ENCODE results near the gene NARS2.

Gene NARS2

DNA sequence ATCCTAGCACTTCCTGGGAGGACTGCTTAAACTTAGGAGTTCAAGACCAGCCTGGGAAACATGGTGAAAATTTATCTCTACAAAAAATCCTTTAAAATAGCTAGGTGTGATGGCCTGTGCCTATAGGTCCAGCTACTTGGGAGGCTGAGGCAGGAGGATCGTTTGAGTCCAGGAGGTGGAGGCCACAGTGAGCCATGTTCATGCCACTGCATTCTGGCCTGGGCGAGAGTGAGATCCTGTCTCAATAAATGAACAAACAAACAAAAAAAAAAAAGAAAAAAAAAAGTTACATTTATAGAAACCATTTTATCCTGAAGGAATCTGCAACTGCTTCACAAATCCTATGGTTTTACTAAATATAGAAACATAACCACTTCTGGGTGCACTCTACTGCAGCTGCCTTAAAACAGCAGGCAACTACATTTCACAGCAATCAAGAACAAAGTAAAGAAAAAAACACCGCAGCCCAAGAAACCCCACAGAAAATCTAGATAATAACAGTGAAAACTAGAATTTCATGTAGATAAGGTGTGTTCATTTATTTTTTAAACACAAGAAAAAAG, 81.2 kb downstream of the NARS2 start:
- no peaks in the 10 kb centered on the region for H3K9me3 ChIP-seq
- H3K4me3 ChIP-seq (ENCODE audit: low read depth in 1 of 2, low read length in 1 of 2) = no peak overlapping the region
- no peaks in the 10 kb centered on the region for H3K4me1 ChIP-seq (ENCODE audit: control insufficient read depth in 1 of 2, insufficient read depth in 1 of 2, low read depth in 1 of 2, low read length in 1 of 2)
- H3K27me3 ChIP-seq = no peaks in the 10 kb centered on the region
- TF ChIP-seq, protein P1, sequence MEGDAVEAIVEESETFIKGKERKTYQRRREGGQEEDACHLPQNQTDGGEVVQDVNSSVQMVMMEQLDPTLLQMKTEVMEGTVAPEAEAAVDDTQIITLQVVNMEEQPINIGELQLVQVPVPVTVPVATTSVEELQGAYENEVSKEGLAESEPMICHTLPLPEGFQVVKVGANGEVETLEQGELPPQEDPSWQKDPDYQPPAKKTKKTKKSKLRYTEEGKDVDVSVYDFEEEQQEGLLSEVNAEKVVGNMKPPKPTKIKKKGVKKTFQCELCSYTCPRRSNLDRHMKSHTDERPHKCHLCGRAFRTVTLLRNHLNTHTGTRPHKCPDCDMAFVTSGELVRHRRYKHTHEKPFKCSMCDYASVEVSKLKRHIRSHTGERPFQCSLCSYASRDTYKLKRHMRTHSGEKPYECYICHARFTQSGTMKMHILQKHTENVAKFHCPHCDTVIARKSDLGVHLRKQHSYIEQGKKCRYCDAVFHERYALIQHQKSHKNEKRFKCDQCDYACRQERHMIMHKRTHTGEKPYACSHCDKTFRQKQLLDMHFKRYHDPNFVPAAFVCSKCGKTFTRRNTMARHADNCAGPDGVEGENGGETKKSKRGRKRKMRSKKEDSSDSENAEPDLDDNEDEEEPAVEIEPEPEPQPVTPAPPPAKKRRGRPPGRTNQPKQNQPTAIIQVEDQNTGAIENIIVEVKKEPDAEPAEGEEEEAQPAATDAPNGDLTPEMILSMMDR (IDR thresholded peaks at IDR 0.05) = no peak
- no peaks in the 10 kb centered on the region for H3K36me3 ChIP-seq
- H3K27ac ChIP-seq = no peak overlapping the region

DNA sequence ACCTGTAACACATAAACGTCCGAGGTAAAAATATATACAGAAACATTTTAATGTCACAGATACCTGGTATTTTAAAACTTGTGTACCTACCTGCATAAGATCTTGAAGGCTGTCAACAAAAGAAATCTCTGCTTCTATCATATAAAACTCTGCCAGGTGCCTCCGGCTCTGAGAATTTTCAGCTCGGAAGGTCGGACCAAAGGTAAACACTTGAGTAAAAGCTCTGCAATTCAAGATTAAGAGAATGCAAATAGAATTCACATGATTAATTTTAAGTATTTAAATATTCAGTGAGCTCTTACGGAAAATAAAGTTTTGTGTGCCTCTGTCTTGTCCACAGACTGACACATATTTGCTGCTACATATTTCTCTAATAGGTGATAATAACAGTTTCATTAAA, 81.7 kb downstream of the NARS2 start:
- Histone ChIP-seq H3K4me1 (ENCODE audit: control insufficient read depth in 1 of 2, insufficient read depth in 1 of 2, low read depth in 1 of 2, low read length in 1 of 2) (no peaks in the 10 kb centered on the region), H3K27me3 (no peaks in the 10 kb centered on the region), H3K27ac (no peak overlapping the region), H3K4me3 (ENCODE audit: low read depth in 1 of 2, low read length in 1 of 2) (no peak overlapping the region), H3K36me3 (no peaks in the 10 kb centered on the region), H3K9me3 (no peaks in the 10 kb centered on the region)
- TF ChIP-seq, protein P1 (IDR thresholded peaks at IDR 0.05) = no peak

DNA sequence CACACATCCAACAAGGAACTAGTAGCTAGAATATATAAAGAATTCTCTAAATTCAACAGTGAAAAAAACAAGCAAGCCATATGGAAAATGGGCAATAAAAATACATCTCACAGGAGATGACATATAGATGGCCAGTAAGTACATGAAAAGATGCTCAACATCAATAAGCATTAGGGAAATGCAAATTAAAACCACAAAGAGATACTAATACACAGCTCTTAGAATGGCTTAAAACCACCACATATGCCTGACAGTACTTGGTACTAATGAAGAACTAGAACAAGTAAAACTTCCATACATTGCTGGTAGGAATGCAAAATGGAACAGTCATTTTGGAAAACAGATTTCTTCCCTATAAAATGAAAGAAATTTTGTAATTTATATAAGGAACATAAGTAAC, 85.5 kb downstream of the NARS2 start:
- H3K4me1 ChIP-seq (ENCODE audit: control insufficient read depth in 1 of 2, insufficient read depth in 1 of 2, low read depth in 1 of 2, low read length in 1 of 2) = no peaks in the 10 kb centered on the region
- TF ChIP-seq, protein P1 (IDR thresholded peaks at IDR 0.05) = no peak
- H3K27me3 ChIP-seq = no peaks in the 10 kb centered on the region

DNA sequence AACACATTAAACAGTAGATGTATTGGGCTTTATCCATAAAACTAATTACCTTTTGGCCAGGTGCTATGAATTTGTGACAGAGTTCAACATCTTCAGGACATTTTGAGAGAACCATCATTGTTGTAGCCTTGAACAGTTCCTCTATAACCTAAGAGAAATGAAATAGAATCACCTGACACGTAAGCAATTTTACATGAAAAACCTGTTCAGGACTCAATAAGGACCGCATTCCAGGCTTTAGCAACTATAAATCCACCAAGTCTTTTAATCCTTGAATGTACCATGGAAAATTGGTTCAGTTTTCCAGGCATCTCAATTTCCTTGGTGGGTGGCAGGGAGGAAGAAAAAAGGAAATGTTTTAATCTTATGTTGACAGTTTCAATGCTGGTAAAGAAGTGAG, 96.1 kb downstream of the NARS2 start:
- Histone ChIP-seq H3K27me3 (no peaks in the 10 kb centered on the region), H3K27ac (no peak overlapping the region), H3K9me3 (no peaks in the 10 kb centered on the region), H3K36me3 (no peaks in the 10 kb centered on the region), H3K4me1 (ENCODE audit: control insufficient read depth in 1 of 2, insufficient read depth in 1 of 2, low read depth in 1 of 2, low read length in 1 of 2) (no peaks in the 10 kb centered on the region), H3K4me3 (ENCODE audit: low read depth in 1 of 2, low read length in 1 of 2) (no peak overlapping the region)
- TF ChIP-seq, protein P1 (IDR thresholded peaks at IDR 0.05) = no peak

More for the DNA sequence above, 85.5 kb downstream of the NARS2 start:
- H3K9me3 ChIP-seq = no peaks in the 10 kb centered on the region
- H3K4me3 ChIP-seq (ENCODE audit: low read depth in 1 of 2, low read length in 1 of 2) = no peak overlapping the region
- H3K27ac ChIP-seq = no peak overlapping the region
- no peaks in the 10 kb centered on the region for H3K36me3 ChIP-seq

DNA sequence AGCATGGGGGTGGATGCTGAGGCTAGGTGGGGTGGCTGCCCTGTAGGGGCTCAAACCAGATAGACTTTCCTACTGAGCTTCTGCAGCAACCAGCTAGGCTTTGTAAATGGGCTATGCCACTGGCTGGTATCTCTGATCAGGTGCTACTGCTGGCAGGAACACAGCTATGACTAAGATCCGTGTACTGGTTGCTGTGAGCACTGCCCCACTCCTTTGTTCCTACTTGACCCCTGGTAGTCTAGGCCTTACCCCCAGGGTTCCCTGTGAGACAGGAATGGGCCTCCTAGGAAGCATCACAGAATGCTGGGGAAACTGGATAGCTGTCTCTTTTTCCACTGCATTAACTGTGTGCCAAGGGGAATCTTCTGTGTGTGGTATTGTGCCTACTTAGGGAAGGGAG, 98.6 kb downstream of the NARS2 start:
- H3K4me3 ChIP-seq (ENCODE audit: low read depth in 1 of 2, low read length in 1 of 2) = no peak overlapping the region
- TF ChIP-seq, protein P1 (IDR thresholded peaks at IDR 0.05) = no peak
- no peak overlapping the region for H3K27ac ChIP-seq
- no peaks in the 10 kb centered on the region for H3K36me3 ChIP-seq
- no peaks in the 10 kb centered on the region for H3K9me3 ChIP-seq
- H3K27me3 ChIP-seq = no peaks in the 10 kb centered on the region
- H3K4me1 ChIP-seq (ENCODE audit: control insufficient read depth in 1 of 2, insufficient read depth in 1 of 2, low read depth in 1 of 2, low read length in 1 of 2) = no peaks in the 10 kb centered on the region

DNA sequence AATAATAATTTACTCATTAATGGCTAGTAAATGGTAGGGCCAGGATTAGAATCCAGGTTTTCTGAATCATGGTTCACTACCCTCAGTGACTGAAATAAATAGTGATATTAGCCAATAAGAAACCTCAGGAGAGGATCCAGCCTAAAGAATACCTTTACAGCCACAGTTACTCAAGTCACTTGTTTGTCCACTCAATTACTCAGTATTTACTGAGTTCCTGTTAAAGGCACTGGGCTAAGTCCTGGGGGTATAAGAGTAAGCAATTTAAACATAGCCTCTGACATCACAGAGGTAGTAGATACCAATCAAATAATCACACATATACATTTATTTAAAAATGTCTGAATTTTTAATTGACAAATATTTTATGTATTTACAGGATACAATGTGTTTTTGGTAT, 100.2 kb downstream of the NARS2 start:
- Histone ChIP-seq H3K4me3 (ENCODE audit: low read depth in 1 of 2, low read length in 1 of 2) (no peak overlapping the region), H3K9me3 (no peaks in the 10 kb centered on the region), H3K36me3 (no peaks in the 10 kb centered on the region), H3K27me3 (no peaks in the 10 kb centered on the region), H3K4me1 (ENCODE audit: control insufficient read depth in 1 of 2, insufficient read depth in 1 of 2, low read depth in 1 of 2, low read length in 1 of 2) (peaks cover 0 to 7% of the 10 kb centered on the region in 2 experiments), H3K27ac (no peak overlapping the region)
- TF ChIP-seq, protein P1 (IDR thresholded peaks at IDR 0.05) = no peak
